NT2/D1 (cell line): ENCODE data around the gene FETUB.

Experiments
- DNase-seq: peaks from one replicate; pipeline ENCODE4 v3.0.0-alpha.2; 2011; ENCODE audit warnings: low read depth, low spot score
- H3K27me3 ChIP-seq: 2 replicates; pipeline ENCODE4 v1.6.0; 2011; ENCODE audit warnings: mild to moderate bottlenecking; ENCODE audit not compliant: insufficient read length, insufficient read depth
- H3K36me3 ChIP-seq: 2 replicates; pipeline ENCODE4 v1.6.1; 2011; ENCODE audit warnings: mild to moderate bottlenecking, low read length, mixed read lengths; ENCODE audit not compliant: insufficient read depth, insufficient read length
- H3K4me1 ChIP-seq: 2 replicates; pipeline ENCODE4 v1.5.1; 2011; ENCODE audit not compliant: insufficient read depth, insufficient read length
- H3K4me3 ChIP-seq: 2 replicates; pipeline ENCODE4 v1.5.1; 2011; ENCODE audit warnings: low read depth; ENCODE audit not compliant: insufficient read length
- H3K9ac ChIP-seq: 2 replicates; pipeline ENCODE4 v1.6.0; 2011; ENCODE audit warnings: low read depth; ENCODE audit not compliant: insufficient read length
- H3K9me3 ChIP-seq: 2 replicates; pipeline ENCODE4 v1.5.1; 2011; ENCODE audit warnings: mild to moderate bottlenecking, low read length; ENCODE audit not compliant: insufficient read depth
- SUZ12 ChIP-seq: IDR thresholded peaks from 2 replicates; pipeline ENCODE4 v1.6.1; 2011; ENCODE audit not compliant: insufficient read length, insufficient read depth; ENCODE audit errors: extremely low read depth
- YY1 ChIP-seq: IDR thresholded peaks from 2 replicates; pipeline ENCODE4 v1.6.1; 2011; ENCODE audit not compliant: insufficient read length, insufficient read depth
- ZNF274 ChIP-seq: IDR thresholded peaks from 2 replicates; pipeline ENCODE4 v1.6.1; 2011; ENCODE audit warnings: mild to moderate bottlenecking, low read depth, low read length

FETUB gene

DNA sequence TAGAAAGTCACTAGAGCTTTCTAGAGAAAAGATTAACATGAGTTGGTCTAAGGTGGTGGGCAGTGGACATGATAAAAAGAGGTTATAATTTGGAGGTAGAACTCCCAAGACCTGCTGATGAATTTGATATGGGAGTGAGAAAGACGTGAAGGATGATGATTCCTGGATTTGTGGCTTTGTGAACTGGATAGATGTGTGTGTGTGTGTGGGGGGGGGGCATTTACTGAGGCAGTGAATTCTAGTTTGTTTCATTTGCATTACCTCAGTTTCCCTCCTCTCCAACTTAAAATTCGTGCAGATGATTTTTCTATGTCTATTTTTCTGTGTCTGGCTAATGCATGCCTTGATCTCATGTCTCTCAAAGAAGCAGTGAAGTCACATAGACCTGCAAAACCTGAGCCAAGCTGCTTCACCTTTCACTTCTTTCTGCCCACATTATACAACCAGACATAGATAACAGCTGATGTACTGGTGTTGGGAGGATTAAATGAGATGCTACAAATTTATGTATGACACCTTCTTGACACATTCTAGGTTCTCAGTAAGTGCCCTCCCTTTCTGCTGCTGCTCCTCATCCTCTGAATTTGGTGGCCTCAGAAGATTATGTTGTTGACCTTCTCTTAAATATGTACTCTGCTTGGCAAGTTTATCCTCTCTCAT, 17.4 kb upstream of the FETUB start:
- H3K9me3 ChIP-seq, result no peaks in the 10 kb centered on the region
- H3K36me3 ChIP-seq, result no peaks in the 10 kb centered on the region
- TF ChIP-seq YY1 (no peak), SUZ12 (no peak), ZNF274 (no peak)
- no peaks in the 10 kb centered on the region for H3K4me1 ChIP-seq
- H3K4me3 ChIP-seq, result no peak overlapping the region
- no peak for DNase-seq
- H3K27me3 ChIP-seq, result peaks cover 14% of the 10 kb centered on the region
- no peak overlapping the region for H3K9ac ChIP-seq

GRCh38 chr3:186624598-186624997, 15.6 kb upstream of the FETUB start:
- TF ChIP-seq ZNF274 (no peak), SUZ12 (no peak), YY1 (no peak)
- H3K4me3 ChIP-seq, result no peak overlapping the region
- no peaks in the 10 kb centered on the region for H3K9me3 ChIP-seq
- H3K4me1 ChIP-seq, result no peaks in the 10 kb centered on the region
- peaks cover 5% of the 10 kb centered on the region for H3K27me3 ChIP-seq
- DNase-seq, result no peak
- no peak overlapping the region for H3K9ac ChIP-seq
- no peaks in the 10 kb centered on the region for H3K36me3 ChIP-seq

GRCh38 chr3:186625600-186626042, 14.6 kb upstream of the FETUB start:
- no peak overlapping the region for H3K4me3 ChIP-seq
- no peaks in the 10 kb centered on the region for H3K9me3 ChIP-seq
- peaks cover 5% of the 10 kb centered on the region for H3K27me3 ChIP-seq
- no peak overlapping the region for H3K9ac ChIP-seq
- H3K4me1 ChIP-seq, result no peaks in the 10 kb centered on the region
- no peaks in the 10 kb centered on the region for H3K36me3 ChIP-seq
- DNase-seq, result no peak
- TF ChIP-seq YY1 (no peak), SUZ12 (no peak)

DNA sequence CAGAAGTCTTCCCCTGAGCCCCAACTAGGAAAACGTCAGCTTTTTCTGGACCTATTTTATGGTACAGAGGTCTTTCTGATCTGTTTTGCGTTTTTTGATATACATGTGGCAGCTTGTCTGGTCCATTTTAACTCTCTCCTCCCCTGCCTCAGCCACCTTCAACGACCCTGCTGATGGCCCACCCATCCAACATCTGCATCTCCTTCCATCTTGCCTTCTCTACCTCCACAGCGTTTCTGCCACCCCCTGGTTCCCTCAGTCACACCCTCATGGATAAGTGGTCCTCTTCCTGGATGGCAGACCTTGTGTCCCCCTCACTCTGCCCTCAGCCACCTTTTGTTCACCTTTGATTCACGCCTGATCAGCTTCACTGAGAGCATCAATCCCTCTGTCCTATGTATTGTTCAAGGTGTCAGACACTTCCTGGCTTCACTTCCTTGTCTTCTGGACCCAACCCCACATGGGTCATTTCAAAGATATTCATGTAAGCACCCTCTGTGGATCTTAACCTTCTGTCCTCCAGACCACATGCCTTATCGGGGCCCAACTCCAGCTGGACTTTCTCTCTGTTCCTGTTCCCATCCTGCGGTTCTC, 13.8 kb upstream of the FETUB start:
- no peaks in the 10 kb centered on the region for H3K9me3 ChIP-seq
- DNase-seq, result no peak
- H3K4me1 ChIP-seq, result no peaks in the 10 kb centered on the region
- H3K36me3 ChIP-seq, result no peaks in the 10 kb centered on the region
- TF ChIP-seq YY1, result no peak
- no peak for TF ChIP-seq SUZ12
- no peak for TF ChIP-seq ZNF274
- no peak overlapping the region for H3K4me3 ChIP-seq
- peaks cover 5% of the 10 kb centered on the region for H3K27me3 ChIP-seq
- no peak overlapping the region for H3K9ac ChIP-seq

DNA sequence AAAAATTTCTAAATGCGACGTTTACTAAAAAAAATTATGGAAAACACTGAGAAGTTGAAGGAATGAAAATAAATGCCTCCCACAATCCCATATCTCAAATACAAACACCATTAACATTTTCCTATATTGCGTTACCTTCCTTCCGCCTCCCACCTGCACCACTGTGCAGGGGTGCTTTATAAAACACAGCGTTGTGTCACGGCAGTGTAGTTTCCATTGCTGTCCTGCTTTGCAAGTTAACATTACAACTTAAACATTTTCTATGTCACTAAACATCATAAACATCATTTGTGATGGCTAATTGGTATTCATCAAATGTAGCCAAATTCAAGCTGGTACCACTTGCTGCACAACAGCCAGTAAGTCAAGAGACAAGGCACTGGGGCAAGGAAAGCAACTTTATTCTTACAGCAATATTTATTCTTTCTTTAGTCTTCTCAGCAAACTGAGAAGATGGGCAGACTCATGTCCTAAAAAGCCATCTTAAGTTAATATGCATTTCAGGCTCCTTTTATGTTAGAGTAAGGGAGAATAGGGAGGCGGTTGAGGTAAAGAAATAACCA, 12.3 kb upstream of the FETUB start:
- Histone ChIP-seq H3K36me3 (no peaks in the 10 kb centered on the region), H3K4me1 (no peaks in the 10 kb centered on the region), H3K4me3 (no peak overlapping the region), H3K9me3 (no peaks in the 10 kb centered on the region), H3K9ac (no peak overlapping the region), H3K27me3 (peaks cover 5% of the 10 kb centered on the region)
- DNase-seq, result no peak
- TF ChIP-seq ZNF274 (no peak), SUZ12 (no peak), YY1 (no peak)

DNA sequence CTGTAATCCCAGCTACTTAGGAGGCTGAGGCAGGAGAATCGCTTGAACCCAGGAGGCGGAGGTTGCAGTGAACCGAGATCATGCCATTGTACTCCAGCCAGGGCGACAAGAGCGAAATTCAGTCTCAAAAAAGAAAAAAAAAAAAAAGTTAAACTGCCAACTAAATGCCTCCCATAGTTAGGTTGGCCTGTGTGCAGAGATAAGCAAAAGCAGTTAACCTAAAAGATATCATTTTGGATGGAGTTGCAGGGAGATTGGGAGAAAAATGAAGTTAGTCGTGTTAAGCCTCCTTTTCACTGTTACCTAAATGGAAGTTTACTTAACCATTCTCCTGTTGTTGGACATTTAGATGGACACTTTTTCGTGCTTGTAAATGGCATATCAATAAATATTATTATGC, 11.4 kb upstream of the FETUB start:
- Histone ChIP-seq H3K4me3 (no peak overlapping the region), H3K9ac (no peak overlapping the region), H3K9me3 (no peaks in the 10 kb centered on the region), H3K36me3 (no peaks in the 10 kb centered on the region), H3K4me1 (no peaks in the 10 kb centered on the region), H3K27me3 (peaks cover 5% of the 10 kb centered on the region)
- DNase-seq, result no peak
- TF ChIP-seq YY1, result no peak
- TF ChIP-seq ZNF274, result no peak
- TF ChIP-seq SUZ12, result no peak

GRCh38 chr3:186630950-186631641, 9.1 kb upstream of the FETUB start:
- Histone ChIP-seq H3K4me3 (no peak overlapping the region), H3K36me3 (no peaks in the 10 kb centered on the region), H3K9me3 (no peaks in the 10 kb centered on the region), H3K27me3 (peaks cover 5% of the 10 kb centered on the region), H3K9ac (no peak overlapping the region), H3K4me1 (no peaks in the 10 kb centered on the region)
- no peak for DNase-seq
- TF ChIP-seq SUZ12 (no peak), ZNF274 (no peak), YY1 (no peak)
